B cell (primary cell): ENCODE results near the gene C17orf113.

Experiments used
- EZH2 ChIP-seq: IDR thresholded peaks from 2 replicates; pipeline ENCODE4 v1.6.1; 2012; ENCODE audit warnings: borderline replicate concordance, low read depth, mild to moderate bottlenecking, moderate library complexity, low read length; ENCODE audit not compliant: insufficient read depth, poor library complexity, severe bottlenecking
- TF ChIP-seq, protein P1 (sequence below): fragments of 200-600 bp; IDR thresholded peaks from one replicate; pipeline ENCODE4 v1.8.0; 2022; ENCODE audit warnings: antibody characterized with exemption, mild to moderate bottlenecking

DNA sequence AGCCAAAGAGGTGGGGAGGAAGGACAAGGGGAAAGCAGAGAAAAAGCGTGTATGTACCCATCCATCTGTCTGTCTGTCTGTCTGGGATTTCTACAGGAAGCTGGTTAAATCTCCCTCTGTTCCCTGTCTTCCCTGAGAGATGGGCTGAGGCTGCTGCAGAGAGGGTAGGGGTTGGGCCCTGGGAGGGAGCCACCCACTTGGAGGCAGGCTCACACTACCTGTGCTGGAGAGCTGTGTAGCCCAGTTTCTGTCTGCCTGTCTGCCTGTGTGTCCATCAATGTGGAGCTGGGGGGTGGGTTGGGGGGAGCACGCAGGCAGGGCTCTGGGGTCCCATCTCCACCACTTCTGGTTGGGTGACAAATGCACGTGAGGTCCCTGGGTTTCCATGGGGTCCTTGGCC, 18.6 kb upstream of the C17orf113 start:
- TF ChIP-seq, protein P1, sequence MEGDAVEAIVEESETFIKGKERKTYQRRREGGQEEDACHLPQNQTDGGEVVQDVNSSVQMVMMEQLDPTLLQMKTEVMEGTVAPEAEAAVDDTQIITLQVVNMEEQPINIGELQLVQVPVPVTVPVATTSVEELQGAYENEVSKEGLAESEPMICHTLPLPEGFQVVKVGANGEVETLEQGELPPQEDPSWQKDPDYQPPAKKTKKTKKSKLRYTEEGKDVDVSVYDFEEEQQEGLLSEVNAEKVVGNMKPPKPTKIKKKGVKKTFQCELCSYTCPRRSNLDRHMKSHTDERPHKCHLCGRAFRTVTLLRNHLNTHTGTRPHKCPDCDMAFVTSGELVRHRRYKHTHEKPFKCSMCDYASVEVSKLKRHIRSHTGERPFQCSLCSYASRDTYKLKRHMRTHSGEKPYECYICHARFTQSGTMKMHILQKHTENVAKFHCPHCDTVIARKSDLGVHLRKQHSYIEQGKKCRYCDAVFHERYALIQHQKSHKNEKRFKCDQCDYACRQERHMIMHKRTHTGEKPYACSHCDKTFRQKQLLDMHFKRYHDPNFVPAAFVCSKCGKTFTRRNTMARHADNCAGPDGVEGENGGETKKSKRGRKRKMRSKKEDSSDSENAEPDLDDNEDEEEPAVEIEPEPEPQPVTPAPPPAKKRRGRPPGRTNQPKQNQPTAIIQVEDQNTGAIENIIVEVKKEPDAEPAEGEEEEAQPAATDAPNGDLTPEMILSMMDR, result no peak
- no peak for TF ChIP-seq EZH2
